Uterus (tissue), 4 donors: ENCODE measurements around the gene SPDYE16. TPM values are rescaled to one million over a fixed set of nuclear protein-coding genes. Genes with fewer than 3 reads are reported as not detected.
"Not testable (repeated sequence)": the region's sequence is repeated elsewhere in the genome, so short reads cannot be mapped to it uniquely, and the experiment has no call there.

ENCODE experiments used
- DNase-seq, 2 donors: peaks; one replicate each; pipeline ENCODE4 v3.0.0-alpha.2; 2019 to 2020
- H3K27ac ChIP-seq, 2 donors: fragments of 200-600 bp; sonication (generic); 1 replicate in 1 of 2; 2 replicates in 1 of 2; pipeline ENCODE4 v1.5.1; 2016 to 2018
- H3K27me3 ChIP-seq, 2 donors: fragments of 200-600 bp; sonication (generic); one replicate each; pipeline ENCODE4 v1.5.1; 2018 to 2019; ENCODE audit warnings: control low read depth in 1 of 2
- H3K36me3 ChIP-seq, 2 donors: fragments of 200-600 bp; sonication (generic); one replicate each; pipeline ENCODE4 v1.5.1; 2019; ENCODE audit warnings: control low read depth in 1 of 2
- H3K4me1 ChIP-seq, 2 donors: fragments of 200-600 bp; sonication (generic); one replicate each; pipeline ENCODE4 v1.5.1; 2018 to 2019; ENCODE audit warnings: control low read depth in 1 of 2
- H3K4me3 ChIP-seq, 2 donors: fragments of 200-600 bp; sonication (generic); 1 replicate in 1 of 2; 2 replicates in 1 of 2; pipeline ENCODE4 v1.5.1; 2018 to 2019; ENCODE audit warnings: mild to moderate bottlenecking in 1 of 2
- H3K9me3 ChIP-seq, 2 donors: fragments of 200-600 bp; sonication (generic); one replicate each; pipeline ENCODE4 v1.5.1; 2019; ENCODE audit warnings: control low read depth in 1 of 2
- CTCF ChIP-seq, 4 experiments: fragments of 200-600 bp in 2 of 4; fragments of 450-650 bp in 2 of 4; sonication (generic) in 2 of 4; IDR thresholded peaks; one replicate each; pipeline ENCODE4 v1.5.1; 2016 to 2019; ENCODE audit warnings: antibody characterized with exemption in 4 of 4, mild to moderate bottlenecking in 2 of 4, moderate library complexity in 1 of 4
- POLR2A ChIP-seq, 2 donors: fragments of 450-650 bp; IDR thresholded peaks; one replicate each; pipeline ENCODE4 v1.6.1; 2016; ENCODE audit warnings: antibody characterized with exemption in 2 of 2, mild to moderate bottlenecking in 1 of 2, moderate library complexity in 1 of 2
- intact Hi-C: fragments of 100-400 bp; cut with DNase I; formaldehyde crosslinking; loops from one replicate; pipeline ENCODE4 v1.15.1; 2023; ENCODE audit warnings: low total_unique reads
- total RNA-seq, 4 donors: library from RNA; depleted of rRNA in 3 of 4; stranded (reverse); fragments of >200 nt in 3 of 4; gene quantifications; one replicate each; pipeline versions ENCODE4 v1.1.0 to v1.2.4, GENCODE V29; 2014 to 2023
- donor health status: DM: yes; HTN: yes; CAD: no.

Gene SPDYE16
- total RNA-seq, 4 donors from 2014 or later, result 0.35 to 3.6 TPM; not detected in 2

GRCh38 chr7:76509931-76510877, 32.9 kb downstream of the SPDYE16 start, which contains the start of gene UPK3B:
Gene UPK3B (plus strand): TSS chr7:76510552. CDS start chr7:76510653, 101 bp downstream.
- no peak for TF ChIP-seq CTCF (IDR thresholded peaks at IDR 0.05)
- no peak for TF ChIP-seq POLR2A (IDR thresholded peaks at IDR 0.05)
- Histone ChIP-seq H3K4me3 (no peak within 1 kb of the TSS), H3K36me3 (no peaks in the 10 kb centered on the region), H3K27me3 (no peaks in the 10 kb centered on the region), H3K9me3 (no peaks in the 10 kb centered on the region), H3K27ac (no peak within 1 kb of the TSS), H3K4me1 (peaks cover 0 to 4% of the 10 kb centered on the region in 2 donors)
- intact Hi-C loops, result no loop called here
- no peak for DNase-seq

- intact Hi-C loops, result no loop called here
Measured at GRCh38 chr7:76507723-76508406, 35.2 kb downstream of the SPDYE16 start.

GRCh38 chr7:76506643-76507042, 36.5 kb downstream of the SPDYE16 start:
- H3K9me3 ChIP-seq, DNase-seq, H3K36me3 ChIP-seq, H3K27ac ChIP-seq, H3K4me3 ChIP-seq, H3K4me1 ChIP-seq, H3K27me3 ChIP-seq, intact Hi-C loops: not testable (repeated sequence)

More at GRCh38 chr7:76507723-76508406, 35.2 kb downstream of the SPDYE16 start:
- Histone ChIP-seq H3K27ac (no peak overlapping the region), H3K4me1 (no peaks in the 10 kb centered on the region), H3K9me3 (no peaks in the 10 kb centered on the region), H3K4me3 (no peak overlapping the region), H3K36me3 (no peaks in the 10 kb centered on the region), H3K27me3 (no peaks in the 10 kb centered on the region)
- DNase-seq, result no peak
- TF ChIP-seq POLR2A (IDR thresholded peaks at IDR 0.05), result no peak

- H3K27me3 ChIP-seq, result no peaks in the 10 kb centered on the region
- no peak overlapping the region for H3K27ac ChIP-seq
- TF ChIP-seq CTCF (IDR thresholded peaks at IDR 0.05), result no peak
- no peak for TF ChIP-seq POLR2A (IDR thresholded peaks at IDR 0.05)
- no peaks in the 10 kb centered on the region for H3K4me1 ChIP-seq
- H3K4me3 ChIP-seq, result no peak overlapping the region
- H3K9me3 ChIP-seq, result no peaks in the 10 kb centered on the region
- intact Hi-C loops, result no loop called here
- no peak for DNase-seq
- no peaks in the 10 kb centered on the region for H3K36me3 ChIP-seq
Measured at GRCh38 chr7:76506081-76506440, 37.0 kb downstream of the SPDYE16 start.

GRCh38 chr7:76505168-76506080, 37.7 kb downstream of the SPDYE16 start:
- DNase-seq, result no peak
- TF ChIP-seq CTCF (IDR thresholded peaks at IDR 0.05), result no peak
- TF ChIP-seq POLR2A (IDR thresholded peaks at IDR 0.05), result no peak
- Histone ChIP-seq H3K9me3 (no peaks in the 10 kb centered on the region), H3K27me3 (no peaks in the 10 kb centered on the region), H3K36me3 (no peaks in the 10 kb centered on the region), H3K4me3 (no peak overlapping the region), H3K27ac (no peak overlapping the region), H3K4me1 (no peaks in the 10 kb centered on the region)
- intact Hi-C loops, result no loop called here

- intact Hi-C loops, H3K9me3 ChIP-seq, H3K4me3 ChIP-seq, DNase-seq, H3K27me3 ChIP-seq, H3K36me3 ChIP-seq, H3K4me1 ChIP-seq, H3K27ac ChIP-seq: not testable (repeated sequence)
Measured at GRCh38 chr7:76504351-76505167, 38.5 kb downstream of the SPDYE16 start.

GRCh38 chr7:76503244-76503643, 39.9 kb downstream of the SPDYE16 start:
- DNase-seq, intact Hi-C loops: not testable (repeated sequence)

GRCh38 chr7:76502836-76503235, 40.3 kb downstream of the SPDYE16 start:
- H3K4me3 ChIP-seq, H3K27ac ChIP-seq, H3K36me3 ChIP-seq, H3K4me1 ChIP-seq, DNase-seq, intact Hi-C loops, H3K9me3 ChIP-seq, H3K27me3 ChIP-seq: not testable (repeated sequence)

More at GRCh38 chr7:76503244-76503643, 39.9 kb downstream of the SPDYE16 start:
- not testable (repeated sequence) for H3K9me3 ChIP-seq, H3K36me3 ChIP-seq, H3K27ac ChIP-seq, H3K4me1 ChIP-seq, H3K27me3 ChIP-seq, H3K4me3 ChIP-seq
